Measurements from ENCODE around the gene TSPAN5. TPM values are rescaled to one million over a fixed set of nuclear protein-coding genes. Genes with fewer than 3 reads are reported as not detected.

Gene TSPAN5
- total and polyA plus RNA-seq, 2 of the 4 experiments (the other 2 are of a cell fraction): 64.8 to 79.6 TPM

DNA sequence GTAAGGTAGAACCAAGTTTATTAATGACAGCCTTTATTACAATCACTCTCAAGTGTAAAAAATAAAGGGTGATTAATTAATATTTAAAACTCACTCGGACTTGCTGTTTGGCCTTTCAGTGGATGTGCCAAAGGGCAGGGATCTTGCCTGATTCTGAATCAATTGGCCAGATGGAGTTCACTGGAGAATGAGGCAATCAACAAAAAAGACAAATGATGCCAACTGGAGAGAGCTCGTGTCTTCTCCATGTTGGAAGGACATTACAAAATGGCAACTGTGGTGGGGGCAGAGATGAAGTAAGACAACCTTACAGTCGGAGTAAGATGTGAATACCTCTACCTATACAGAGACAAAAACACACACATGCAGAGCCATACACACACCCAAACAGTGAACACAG, 188.0 kb downstream of the TSPAN5 start:
- no peak overlapping the region for H3K27ac ChIP-seq (ENCODE audit: insufficient read depth, low read length)
- dilution Hi-C loops (cut with HindIII; ENCODE audit: low sequenced_read_pairs, unreplicated experiment): no loop called here

More for the DNA sequence above, 188.0 kb downstream of the TSPAN5 start:
- ChIA-PET POLR2A (ENCODE audit: unreplicated experiment) (no interaction called here), CTCF (no interaction called here)
- Histone ChIP-seq H3K4me3 (ENCODE audit: insufficient read depth, low read depth, low read length) (no peak overlapping the region), H3K4ac (ENCODE audit: low read depth, low read length) (no peak overlapping the region), H4K8ac (ENCODE audit: low read depth in 2 of 2, low read length in 2 of 2) (no peak overlapping the region), H4K91ac (ENCODE audit: insufficient read depth, low read depth, low read length) (no peak overlapping the region), H3K14ac (replicated peaks; ENCODE audit: low read depth, low read length) (no peak overlapping the region), H3K4me2 (ENCODE audit: low read depth, low read length) (no peak overlapping the region), H2AK9ac (replicated peaks; ENCODE audit: low read depth, low read length, poor library complexity) (no peak overlapping the region), H2BK120ac (ENCODE audit: low read depth, low read length) (no peak overlapping the region), H3K9ac (ENCODE audit: low read depth, low read length) (no peak overlapping the region), H4K5ac (ENCODE audit: low read depth, low read length) (no peak overlapping the region), H2BK5ac (ENCODE audit: low read depth, low read length, poor library complexity, severe bottlenecking) (no peak overlapping the region), H3K4me1 (ENCODE audit: control insufficient read depth, insufficient read depth, low read length) (peaks cover 10% of the 10 kb centered on the region), H3K9me3 (ENCODE audit: control insufficient read depth, insufficient read depth, low read length) (no peaks in the 10 kb centered on the region), H3K36me3 (ENCODE audit: control insufficient read depth, insufficient read depth, low read length) (peaks cover 21% of the 10 kb centered on the region), H2BK15ac (ENCODE audit: low read depth, low read length) (no peak overlapping the region), H2AK5ac (ENCODE audit: low read depth, low read length) (no peak overlapping the region), H3K56ac (ENCODE audit: extremely low read depth, insufficient read depth, low read length) (no peak overlapping the region), H3K9me1 (ENCODE audit: insufficient read depth, low read length) (peaks cover 12% of the 10 kb centered on the region), H3K18ac (ENCODE audit: low read depth, low read length) (no peak overlapping the region), H3K27me3 (ENCODE audit: control insufficient read depth, insufficient read depth, low read length) (no peaks in the 10 kb centered on the region), H3K79me1 (ENCODE audit: low read depth in 1 of 2, low read length in 2 of 2) (peaks cover 0 to 18% of the 10 kb centered on the region in 2 experiments; a peak in 2 of 4 replicates), H3K23ac (ENCODE audit: low read depth, low read length) (no peak overlapping the region), H2BK20ac (ENCODE audit: low read depth, low read length) (no peak overlapping the region), H4K20me1 (ENCODE audit: insufficient read depth, low read length) (no peaks in the 10 kb centered on the region), H2AFZ (replicated peaks; ENCODE audit: low read length, poor library complexity) (no peak overlapping the region)
- no peak for TF ChIP-seq RCOR1 (IDR thresholded peaks at IDR 0.05; ENCODE audit: insufficient replicate concordance, low read length)
- TF ChIP-seq RFX5 (IDR thresholded peaks at IDR 0.05; ENCODE audit: low read depth, low read length): no peak
- TF ChIP-seq RAD21 (IDR thresholded peaks at IDR 0.05; ENCODE audit: low read length): no peak
- TF ChIP-seq, protein P1, sequence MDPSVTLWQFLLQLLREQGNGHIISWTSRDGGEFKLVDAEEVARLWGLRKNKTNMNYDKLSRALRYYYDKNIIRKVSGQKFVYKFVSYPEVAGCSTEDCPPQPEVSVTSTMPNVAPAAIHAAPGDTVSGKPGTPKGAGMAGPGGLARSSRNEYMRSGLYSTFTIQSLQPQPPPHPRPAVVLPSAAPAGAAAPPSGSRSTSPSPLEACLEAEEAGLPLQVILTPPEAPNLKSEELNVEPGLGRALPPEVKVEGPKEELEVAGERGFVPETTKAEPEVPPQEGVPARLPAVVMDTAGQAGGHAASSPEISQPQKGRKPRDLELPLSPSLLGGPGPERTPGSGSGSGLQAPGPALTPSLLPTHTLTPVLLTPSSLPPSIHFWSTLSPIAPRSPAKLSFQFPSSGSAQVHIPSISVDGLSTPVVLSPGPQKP (IDR thresholded peaks at IDR 0.05; ENCODE audit: borderline replicate concordance, low read depth, low read length): no peak
- TF ChIP-seq NFE2L2 (IDR thresholded peaks at IDR 0.05; ENCODE audit: low read depth, low read length): no peak
- TF ChIP-seq CEBPB (IDR thresholded peaks at IDR 0.05; ENCODE audit: low read depth, low read length): no peak
- no peak for TF ChIP-seq MAZ (IDR thresholded peaks at IDR 0.05; ENCODE audit: borderline replicate concordance, low read depth, low read length)
- TF ChIP-seq MXI1 (IDR thresholded peaks at IDR 0.05; ENCODE audit: borderline replicate concordance, low read depth, low read length): no peak
- no peak for TF ChIP-seq MAFK (IDR thresholded peaks at IDR 0.05; ENCODE audit: low read depth, low read length)
- no CpG with 5 or more reads among the region's 3 CpGs for WGBS, 2 experiments (ENCODE audit: extremely low coverage in 2 of 2, insufficient read length in 1 of 2)
- intact Hi-C loops (cut with micrococcal nuclease) (no loop called here), in situ Hi-C loops (cut with MboI; ENCODE audit: low sequenced_read_pairs) (loop anchor here (25.0 kb wide), 2 partner anchors 417 to 592 kb away; no protein-coding TSS in a partner anchor)
- BruUV-seq (replicated peaks): no TSS peak
- DNase-seq (no peak), ATAC-seq (ENCODE audit: low read depth) (no peak)

All from IMR-90 (cell line).